Neural progenitor cell (in vitro differentiated cells): ENCODE data around the gene HM13. TPM values are rescaled to one million over a fixed set of nuclear protein-coding genes. Genes with fewer than 3 reads are reported as not detected.
"Not testable (repeated sequence)": the region's sequence is repeated elsewhere in the genome, so short reads cannot be mapped to it uniquely, and the experiment has no call there.

Experiments used
- DNase-seq: peaks from one replicate; pipeline ENCODE4 v3.0.0-alpha.2; 2016; ENCODE audit warnings: low spot score
- H2AFZ ChIP-seq: fragments of 200-600 bp; sonication (generic); replicated peaks from 2 replicates; pipeline ENCODE4 v1.6.1; 2016; ENCODE audit warnings: antibody characterized with exemption
- H3F3A ChIP-seq: fragments of 200-600 bp; sonication (generic); 2 replicates; pipeline ENCODE4 v1.6.1; 2016; ENCODE audit warnings: antibody characterized with exemption, low read depth
- H3K27ac ChIP-seq: fragments of 200-600 bp; sonication (generic); 2 replicates; pipeline ENCODE4 v1.5.1; 2016; ENCODE audit warnings: mild to moderate bottlenecking
- H3K27me3 ChIP-seq: fragments of 200-600 bp; sonication (generic); 2 replicates; pipeline ENCODE4 v1.6.1; 2016; ENCODE audit warnings: mild to moderate bottlenecking, moderate library complexity
- H3K36me3 ChIP-seq: fragments of 200-600 bp; sonication (generic); 2 replicates; pipeline ENCODE4 v1.5.1; 2016
- H3K4me1 ChIP-seq: fragments of 200-600 bp; sonication (generic); 2 replicates; pipeline ENCODE4 v1.6.1; 2016; ENCODE audit warnings: mixed run types
- H3K4me2 ChIP-seq: fragments of 200-600 bp; sonication (generic); 2 replicates; pipeline ENCODE4 v1.6.1; 2016
- H3K4me3 ChIP-seq: fragments of 200-600 bp; sonication (generic); 2 replicates; pipeline ENCODE4 v1.5.1; 2016
- H3K79me2 ChIP-seq: fragments of 200-600 bp; sonication (generic); 2 replicates; pipeline ENCODE4 v1.6.1; 2016; ENCODE audit warnings: low read depth
- H3K9ac ChIP-seq: fragments of 200-600 bp; sonication (generic); 2 replicates; pipeline ENCODE4 v1.6.1; 2016
- H3K9me3 ChIP-seq: fragments of 200-600 bp; sonication (generic); 2 replicates; pipeline ENCODE4 v1.5.1; 2016; ENCODE audit warnings: low read depth
- H4K20me1 ChIP-seq: fragments of 200-600 bp; sonication (generic); 2 replicates; pipeline ENCODE4 v1.6.1; 2016; ENCODE audit warnings: low read depth
- H3K27ac Mint-ChIP-seq: 3 replicates; pipeline ENCODE4 v1.8.0; 2021; ENCODE audit warnings: mixed read lengths
- H3K27me3 Mint-ChIP-seq: 2 replicates; pipeline ENCODE4 v1.8.0; 2022; ENCODE audit warnings: low read depth, mild to moderate bottlenecking, inconsistent platforms, moderate library complexity, mixed read lengths; ENCODE audit not compliant: insufficient read depth
- H3K36me3 Mint-ChIP-seq: 3 replicates; pipeline ENCODE4 v1.8.0; 2021; ENCODE audit warnings: mixed read lengths
- H3K4me1 Mint-ChIP-seq: 3 replicates; pipeline ENCODE4 v1.8.0; 2021; ENCODE audit warnings: mixed read lengths
- H3K4me3 Mint-ChIP-seq: 3 replicates; pipeline ENCODE4 v1.8.0; 2021; ENCODE audit warnings: mild to moderate bottlenecking, moderate library complexity, mixed read lengths
- H3K9me3 Mint-ChIP-seq: 3 replicates; pipeline ENCODE4 v1.8.0; 2020; ENCODE audit warnings: mixed read lengths
- EZH2 ChIP-seq: fragments of 200-600 bp; sonication (generic); IDR thresholded peaks from 2 replicates; pipeline ENCODE4 v1.6.1; 2017; ENCODE audit warnings: antibody characterized with exemption, mild to moderate bottlenecking, moderate library complexity
- EZH2phosphoT487 ChIP-seq: fragments of 200-600 bp; sonication (generic); IDR thresholded peaks from 2 replicates; pipeline ENCODE4 v1.6.1; 2017; ENCODE audit warnings: antibody characterized with exemption
- total RNA-seq: library from RNA; depleted of rRNA; stranded (reverse); fragments of >200 nt; gene quantifications from 2 replicates; pipeline ENCODE4 v1.2.3, GENCODE V29; 2015; ENCODE audit warnings: low replicate concordance
- TF ChIP-seq, protein P1 (sequence below): fragments of 200-600 bp; sonication (generic); IDR thresholded peaks from 2 replicates; pipeline ENCODE4 v1.5.1; 2017; ENCODE audit warnings: antibody characterized with exemption, mild to moderate bottlenecking

The HM13 gene
- total RNA-seq, 1 donor from 2014 or later = 46.2 TPM

- H3K4me1 ChIP-seq = peaks cover 6% of the 10 kb centered on the region
- H3K27me3 Mint-ChIP-seq = peaks cover 3% of the 10 kb centered on the region
- peak overlapping the region; percentile 52 for H3K4me3 ChIP-seq
- H3K9me3 ChIP-seq = no peaks in the 10 kb centered on the region
- peaks cover 50% of the 10 kb centered on the region for H3K4me1 Mint-ChIP-seq
- peaks cover 29% of the 10 kb centered on the region for H3F3A ChIP-seq
- no peak overlapping the region for H3K9ac ChIP-seq
- no peak for TF ChIP-seq EZH2
- TF ChIP-seq EZH2phosphoT487 = no peak
- TF ChIP-seq, protein P1, sequence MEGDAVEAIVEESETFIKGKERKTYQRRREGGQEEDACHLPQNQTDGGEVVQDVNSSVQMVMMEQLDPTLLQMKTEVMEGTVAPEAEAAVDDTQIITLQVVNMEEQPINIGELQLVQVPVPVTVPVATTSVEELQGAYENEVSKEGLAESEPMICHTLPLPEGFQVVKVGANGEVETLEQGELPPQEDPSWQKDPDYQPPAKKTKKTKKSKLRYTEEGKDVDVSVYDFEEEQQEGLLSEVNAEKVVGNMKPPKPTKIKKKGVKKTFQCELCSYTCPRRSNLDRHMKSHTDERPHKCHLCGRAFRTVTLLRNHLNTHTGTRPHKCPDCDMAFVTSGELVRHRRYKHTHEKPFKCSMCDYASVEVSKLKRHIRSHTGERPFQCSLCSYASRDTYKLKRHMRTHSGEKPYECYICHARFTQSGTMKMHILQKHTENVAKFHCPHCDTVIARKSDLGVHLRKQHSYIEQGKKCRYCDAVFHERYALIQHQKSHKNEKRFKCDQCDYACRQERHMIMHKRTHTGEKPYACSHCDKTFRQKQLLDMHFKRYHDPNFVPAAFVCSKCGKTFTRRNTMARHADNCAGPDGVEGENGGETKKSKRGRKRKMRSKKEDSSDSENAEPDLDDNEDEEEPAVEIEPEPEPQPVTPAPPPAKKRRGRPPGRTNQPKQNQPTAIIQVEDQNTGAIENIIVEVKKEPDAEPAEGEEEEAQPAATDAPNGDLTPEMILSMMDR = no peak
- H3K9me3 Mint-ChIP-seq = no peaks in the 10 kb centered on the region
- peak overlapping the region; percentile 71 for H3K4me2 ChIP-seq
- H3K36me3 Mint-ChIP-seq = peaks cover 2% of the 10 kb centered on the region
- no peaks in the 10 kb centered on the region for H3K36me3 ChIP-seq
- peak overlapping the region; percentile 95 for H3K27ac ChIP-seq
- no peaks in the 10 kb centered on the region for H4K20me1 ChIP-seq
- H3K79me2 ChIP-seq = no peaks in the 10 kb centered on the region
- H3K27ac Mint-ChIP-seq = peak overlapping the region; percentile 91
- H3K27me3 ChIP-seq = no peaks in the 10 kb centered on the region
- no peak overlapping the region for H2AFZ ChIP-seq
- DNase-seq = no peak
- H3K4me3 Mint-ChIP-seq = peak overlapping the region; percentile 85
Measured at GRCh38 chr20:31572042-31572700, 57.9 kb downstream of the HM13 start.

DNA sequence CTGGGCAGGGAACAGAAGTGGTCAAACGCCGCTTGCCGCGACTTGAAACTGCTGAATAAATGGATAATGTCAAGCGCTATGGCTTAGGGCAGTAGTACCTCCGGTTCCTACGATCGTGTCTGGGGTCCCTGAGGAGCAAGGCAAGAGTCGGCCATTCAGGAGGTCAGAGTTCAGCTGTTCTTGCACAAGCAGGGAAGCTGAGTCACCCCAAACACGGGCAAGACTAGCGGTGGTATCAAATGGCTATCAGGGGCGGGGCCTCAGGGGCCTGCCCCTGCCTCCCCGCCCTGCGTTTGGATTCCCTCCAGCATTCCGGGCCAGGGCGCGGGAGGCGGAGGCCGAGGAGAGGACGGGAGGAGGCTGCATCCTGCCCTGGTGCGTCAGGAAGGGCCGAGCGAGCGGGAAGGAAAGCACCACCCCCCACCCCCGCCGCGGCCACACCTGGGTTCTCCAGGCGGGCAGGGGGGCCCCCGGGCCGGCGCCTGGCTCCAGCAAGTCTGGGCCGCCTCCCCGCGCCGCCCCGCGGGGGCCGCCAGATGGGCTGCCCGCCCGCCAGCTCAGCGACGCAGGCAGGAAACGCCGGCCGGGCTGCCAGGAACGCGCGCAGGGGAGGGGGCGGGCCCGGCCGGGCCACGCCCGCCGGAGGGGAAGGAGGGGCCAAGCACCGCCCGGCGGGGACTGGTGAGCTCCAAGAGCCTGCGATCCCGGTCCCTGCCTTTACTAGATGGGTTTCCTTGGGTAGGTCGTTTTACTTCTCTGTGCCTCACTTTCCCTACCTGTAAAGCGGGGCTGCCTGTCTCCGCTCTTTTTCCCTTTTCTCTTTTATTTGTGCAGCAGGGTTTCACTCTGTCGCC lies 58.7 kb downstream of the HM13 start:
- Histone ChIP-seq H3F3A (peaks cover 29% of the 10 kb centered on the region), H3K4me1 (peaks cover 6% of the 10 kb centered on the region), H3K4me2 (peak overlapping the region; percentile 71), H3K27ac (peak overlapping the region; percentile 95), H2AFZ (no peak overlapping the region), H3K36me3 (no peaks in the 10 kb centered on the region), H3K9ac (peak overlapping the region; percentile 59), H3K79me2 (no peaks in the 10 kb centered on the region), H3K9me3 (no peaks in the 10 kb centered on the region), H4K20me1 (no peaks in the 10 kb centered on the region), H3K4me3 (peak overlapping the region; percentile 52), H3K27me3 (no peaks in the 10 kb centered on the region)
- peaks cover 4% of the 10 kb centered on the region for H3K36me3 Mint-ChIP-seq
- H3K4me1 Mint-ChIP-seq = peaks cover 53% of the 10 kb centered on the region
- peaks cover 2% of the 10 kb centered on the region for H3K9me3 Mint-ChIP-seq
- peak overlapping the region; percentile 91 for H3K27ac Mint-ChIP-seq
- H3K4me3 Mint-ChIP-seq = peak overlapping the region; percentile 89
- DNase-seq = peak; percentile 98
- TF ChIP-seq EZH2 (no peak), EZH2phosphoT487 (no peak)
- TF ChIP-seq, protein P1 = no peak
- peaks cover 2% of the 10 kb centered on the region for H3K27me3 Mint-ChIP-seq

DNA sequence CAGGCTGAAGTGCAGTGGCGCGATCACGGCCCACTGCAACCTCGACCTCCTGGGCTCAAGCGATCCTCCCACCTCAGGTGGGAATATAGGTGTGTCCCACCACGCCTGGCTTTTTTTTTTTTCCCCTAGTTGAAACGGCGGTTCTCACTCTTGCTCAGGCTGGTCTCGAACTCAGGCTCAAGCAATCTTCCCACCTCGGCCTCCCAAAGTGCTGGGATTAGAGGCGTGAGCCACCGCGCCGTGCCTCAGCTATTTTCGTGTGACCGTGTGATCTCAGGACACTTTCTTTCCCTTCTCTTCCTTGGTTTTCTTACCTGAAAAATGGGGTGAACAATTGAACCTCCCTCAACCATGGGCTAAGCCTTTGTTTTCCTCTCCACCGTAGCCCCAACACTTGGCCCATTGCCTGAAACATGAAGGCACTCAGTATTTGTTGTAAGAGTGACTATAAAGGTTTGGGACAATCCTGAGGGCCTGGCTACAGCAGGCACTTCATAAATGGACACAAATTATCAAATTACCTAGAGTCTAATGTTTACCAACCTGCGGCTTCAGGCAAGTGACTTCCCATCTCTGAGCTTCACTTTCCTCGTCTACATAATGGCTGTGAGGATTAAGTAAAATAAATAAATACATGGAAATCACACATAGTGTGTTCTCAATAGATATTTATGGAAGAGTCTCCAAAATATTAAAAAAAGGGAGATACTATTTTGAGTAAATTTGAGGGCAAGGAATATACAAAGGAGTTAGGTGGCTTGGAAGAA lies 59.5 kb downstream of the HM13 start:
- Mint-ChIP-seq H3K36me3 (peaks cover 5% of the 10 kb centered on the region), H3K4me3 (peak overlapping the region; percentile 89)
- H2AFZ ChIP-seq = no peak overlapping the region

DNA sequence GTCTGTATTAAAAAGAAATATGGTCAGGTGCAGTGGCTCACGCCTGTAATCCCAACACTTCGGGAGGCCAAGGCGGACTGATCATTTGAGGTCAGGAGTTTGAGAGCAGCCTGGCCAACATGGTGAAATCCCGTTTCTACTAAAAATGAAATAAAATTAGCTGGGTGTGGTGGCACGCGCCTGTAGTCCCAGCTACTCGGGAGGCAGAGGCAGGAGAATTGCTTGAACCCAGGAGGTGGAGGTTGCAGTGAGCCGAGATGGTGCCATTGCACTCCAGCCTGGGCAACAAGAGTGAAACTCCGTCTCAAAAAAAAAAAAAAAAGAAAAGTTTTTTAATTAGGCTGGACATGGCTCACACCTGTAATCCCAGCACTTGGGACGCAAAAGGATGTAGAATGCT lies 60.7 kb downstream of the HM13 start:
- peaks cover 21% of the 10 kb centered on the region for H3F3A ChIP-seq

More for the DNA sequence above, 59.5 kb downstream of the HM13 start:
- TF ChIP-seq EZH2phosphoT487 = no peak
- TF ChIP-seq EZH2 = no peak
- TF ChIP-seq, protein P1 = no peak
- no peaks in the 10 kb centered on the region for H4K20me1 ChIP-seq
- H3K9me3 ChIP-seq = no peaks in the 10 kb centered on the region
- no peaks in the 10 kb centered on the region for H3K36me3 ChIP-seq
- H3K27me3 ChIP-seq = no peaks in the 10 kb centered on the region
- no peak overlapping the region for H3K9ac ChIP-seq
- peaks cover 48% of the 10 kb centered on the region for H3K4me1 Mint-ChIP-seq
- peaks cover 2% of the 10 kb centered on the region for H3K9me3 Mint-ChIP-seq
- H3K27ac ChIP-seq = peak overlapping the region; percentile 95
- H3K4me2 ChIP-seq = peak overlapping the region; percentile 71
- peaks cover 2% of the 10 kb centered on the region for H3K27me3 Mint-ChIP-seq
- peaks cover 6% of the 10 kb centered on the region for H3K4me1 ChIP-seq
- peaks cover 21% of the 10 kb centered on the region for H3F3A ChIP-seq
- no peak for DNase-seq
- H3K79me2 ChIP-seq = no peaks in the 10 kb centered on the region
- peak overlapping the region; percentile 55 for H3K27ac Mint-ChIP-seq
- peak overlapping the region; percentile 52 for H3K4me3 ChIP-seq

More for the DNA sequence above, 60.7 kb downstream of the HM13 start:
- H3K4me3 Mint-ChIP-seq, H4K20me1 ChIP-seq, H3K4me3 ChIP-seq, H3K9me3 ChIP-seq, H3K9me3 Mint-ChIP-seq, H3K27ac Mint-ChIP-seq, H3K9ac ChIP-seq, H3K4me2 ChIP-seq, H3K36me3 Mint-ChIP-seq, H3K4me1 ChIP-seq, H3K27me3 Mint-ChIP-seq, DNase-seq, H2AFZ ChIP-seq, H3K36me3 ChIP-seq, H3K79me2 ChIP-seq, H3K27ac ChIP-seq, H3K27me3 ChIP-seq: not testable (repeated sequence)
- peaks cover 40% of the 10 kb centered on the region for H3K4me1 Mint-ChIP-seq
